SK-N-SH (cell line): ENCODE results near the gene ACOXL. TPM values are rescaled to one million over a fixed set of nuclear protein-coding genes. Genes with fewer than 3 reads are reported as not detected.

Source experiments
- CTCF ChIA-PET: fragments of 300-600, 350-600 bp; formaldehyde crosslinking; extraction: SDS; loops from one replicate; lab custom pipeline; 2021; lab: Yijun Ruan, JAX
- POLR2A ChIA-PET: fragments of 350-600 bp; sonication (Branson Sonifier 250); formaldehyde crosslinking; extraction: SDS; loops from one replicate; lab custom pipeline; 2020; ENCODE audit warnings: antibody characterized with exemption, inconsistent platforms; lab: Yijun Ruan, JAX
- DNase-seq: peaks from one replicate; pipeline ENCODE4 v3.0.0; 2012
- H2AFZ ChIP-seq: fragments of 200-600 bp; sonication (generic); 2 replicates; pipeline ENCODE4 v1.8.1; 2016; ENCODE audit warnings: antibody characterized with exemption, mild to moderate bottlenecking, low read depth
- H3F3A ChIP-seq: fragments of 200-600 bp; sonication (generic); replicated peaks from 2 replicates; pipeline ENCODE3; 2016; ENCODE audit warnings: antibody characterized with exemption, mild to moderate bottlenecking; ENCODE audit not compliant: insufficient read depth
- H3K27ac ChIP-seq, 2 experiments: fragments of 200-500 bp in 1 of 2; fragments of 200-600 bp in 1 of 2; sonication (Bioruptor generic) in 1 of 2; sonication (generic), shearing (Covaris generic) in 1 of 2; 2 replicates each; pipeline versions ENCODE4 v1.5.1 to v1.6.1; 2014 to 2016; ENCODE audit warnings: low read depth in 2 of 2, inconsistent platforms in 1 of 2, low read length in 1 of 2, mild to moderate bottlenecking in 1 of 2, mixed read lengths in 1 of 2
- H3K27me3 ChIP-seq: fragments of 200-600 bp; sonication (generic), shearing (Covaris generic); 2 replicates; pipeline ENCODE4 v1.6.1; 2016; ENCODE audit warnings: mixed run types; ENCODE audit not compliant: insufficient read depth
- H3K36me3 ChIP-seq, 2 experiments: fragments of 200-500 bp in 1 of 2; fragments of 200-600 bp in 1 of 2; sonication (Bioruptor generic) in 1 of 2; sonication (generic) in 1 of 2; replicated peaks in 1 of 2; 2 replicates each; pipeline versions ENCODE3 to v1.5.1; 2014 to 2016; ENCODE audit warnings: low read length in 1 of 2, mild to moderate bottlenecking in 1 of 2; ENCODE audit not compliant: insufficient read depth in 2 of 2, control insufficient read depth in 1 of 2
- H3K4me1 ChIP-seq, 2 experiments: fragments of 200-500 bp in 1 of 2; fragments of 200-600 bp in 1 of 2; sonication (Bioruptor generic) in 1 of 2; sonication (generic), shearing (Covaris generic) in 1 of 2; 2 replicates each; pipeline versions ENCODE4 v1.5.1 to v1.6.1; 2014 to 2016; ENCODE audit warnings: low read depth in 1 of 2, low read length in 1 of 2, mixed run types in 1 of 2; ENCODE audit not compliant: insufficient read depth in 2 of 2, control insufficient read depth in 1 of 2
- H3K4me2 ChIP-seq: fragments of 200-600 bp; sonication (generic), shearing (Covaris generic); 2 replicates; pipeline ENCODE4 v1.6.1; 2017; ENCODE audit warnings: mixed run types
- H3K4me3 ChIP-seq, 2 experiments: fragments of 200-500 bp in 1 of 2; fragments of 200-600 bp in 1 of 2; sonication (Bioruptor generic) in 1 of 2; sonication (generic), shearing (Covaris generic) in 1 of 2; 2 replicates each; pipeline versions ENCODE4 v1.5.1 to v1.8.1; 2014 to 2016; ENCODE audit warnings: low read depth in 2 of 2, inconsistent platforms in 1 of 2, low read length in 1 of 2, mild to moderate bottlenecking in 1 of 2, mixed read lengths in 1 of 2, moderate library complexity in 1 of 2
- H3K79me2 ChIP-seq: fragments of 200-600 bp; sonication (generic); 2 replicates; pipeline ENCODE4 v1.8.1; 2017; ENCODE audit warnings: mild to moderate bottlenecking; ENCODE audit not compliant: insufficient read depth
- H3K9ac ChIP-seq: fragments of 200-600 bp; sonication (generic); 2 replicates; pipeline ENCODE4 v1.6.1; 2017; ENCODE audit warnings: mixed run types
- H3K9me2 ChIP-seq: fragments of 200-600 bp; sonication (generic); 2 replicates; pipeline ENCODE4 v1.6.1; 2017; ENCODE audit warnings: mixed run types
- H3K9me3 ChIP-seq: fragments of 200-600 bp; sonication (generic); 2 replicates; pipeline ENCODE4 v1.6.1; 2017; ENCODE audit warnings: mixed run types, mild to moderate bottlenecking, moderate library complexity
- H4K20me1 ChIP-seq: fragments of 200-600 bp; sonication (generic); 2 replicates; pipeline ENCODE4 v1.6.1; 2017; ENCODE audit warnings: mild to moderate bottlenecking, mixed run types; ENCODE audit not compliant: insufficient read depth
- CHD2 ChIP-seq: fragments of 150-350 bp; IDR thresholded peaks from 2 replicates; pipeline ENCODE4 v1.6.1; 2018; ENCODE audit warnings: low read length; ENCODE audit not compliant: partially characterized antibody
- EZH2phosphoT487 ChIP-seq: fragments of 200-600 bp; sonication (generic); IDR thresholded peaks from 2 replicates; pipeline ENCODE4 v1.6.1; 2017; ENCODE audit warnings: low read depth, mixed run types, mild to moderate bottlenecking, antibody characterized with exemption, moderate library complexity, borderline replicate concordance
- FOXM1 ChIP-seq: IDR thresholded peaks from 2 replicates; pipeline ENCODE4 v1.4.0; 2012; ENCODE audit warnings: low read depth, mild to moderate bottlenecking
- GATA2 ChIP-seq: sonication (generic); formaldehyde crosslinking; IDR thresholded peaks from 2 replicates; pipeline ENCODE4 v1.5.0; 2020; ENCODE audit warnings: mild to moderate bottlenecking, missing genetic modification reagents
- JUND ChIP-seq: IDR thresholded peaks from 2 replicates; pipeline ENCODE4 v1.4.0; 2012
- MAX ChIP-seq: IDR thresholded peaks from 2 replicates; pipeline ENCODE4 v1.4.0; 2012; ENCODE audit warnings: low read depth
- MXI1 ChIP-seq: IDR thresholded peaks from 2 replicates; pipeline ENCODE4 v1.6.1; 2012; ENCODE audit warnings: mild to moderate bottlenecking, low read depth, low read length, improper control_type of control experiment
- NFIC ChIP-seq: IDR thresholded peaks from 2 replicates; pipeline ENCODE4 v1.4.0; 2012; ENCODE audit warnings: borderline replicate concordance
- NRF1 ChIP-seq: IDR thresholded peaks from 2 replicates; pipeline ENCODE4 v1.6.1; 2012; ENCODE audit warnings: low read depth, mild to moderate bottlenecking, low read length
- PBX3 ChIP-seq: IDR thresholded peaks from 2 replicates; pipeline ENCODE4; 2012
- RCOR1 ChIP-seq: fragments of 150-350 bp; IDR thresholded peaks from 2 replicates; pipeline ENCODE4 v1.6.1; 2017; ENCODE audit warnings: antibody characterized with exemption, low read length
- RFX5 ChIP-seq: IDR thresholded peaks from 2 replicates; pipeline ENCODE4 v1.6.1; 2012; ENCODE audit warnings: mild to moderate bottlenecking, improper control_type of control experiment, low read length
- SIN3A ChIP-seq: IDR thresholded peaks from 2 replicates; pipeline ENCODE4 v1.6.1; 2012; ENCODE audit warnings: low read depth, mild to moderate bottlenecking, low read length, moderate library complexity, borderline replicate concordance
- SMC3 ChIP-seq: IDR thresholded peaks from 2 replicates; pipeline ENCODE4 v1.6.1; 2012; ENCODE audit warnings: low read depth, low read length, improper control_type of control experiment
- TAF1 ChIP-seq: IDR thresholded peaks from 2 replicates; pipeline ENCODE4 v1.6.1; 2012; ENCODE audit warnings: low read depth, mild to moderate bottlenecking, low read length, moderate library complexity, borderline replicate concordance
- TEAD4 ChIP-seq: IDR thresholded peaks from 2 replicates; pipeline ENCODE4 v1.4.0; 2012; ENCODE audit warnings: mild to moderate bottlenecking, borderline replicate concordance; ENCODE audit not compliant: insufficient read depth
- YY1 ChIP-seq: IDR thresholded peaks from 2 replicates; pipeline ENCODE4 v1.4.0; 2012; ENCODE audit warnings: low read depth, mild to moderate bottlenecking
- WGBS: methylation state at CpG from one replicate; pipeline ENCODE4 v1.1.6; 2017; ENCODE audit warnings: low lambda C conversion rate; 5-methylcytosine and 5-hydroxymethylcytosine counted together
- polyA plus RNA-seq, 3 experiments: library from polyadenylated mRNA; depleted of rRNA; stranded (reverse); fragments of >200 nt; gene quantifications; 2 replicates each; pipeline ENCODE4 v1.2.3, GENCODE V29; 2012
- TF ChIP-seq, protein P1 (sequence below): IDR thresholded peaks from 2 replicates; pipeline ENCODE4 v1.6.1; 2012; ENCODE audit warnings: mild to moderate bottlenecking, low read depth, low read length, moderate library complexity
- TF ChIP-seq, protein P2 (sequence below): IDR thresholded peaks from 2 replicates; pipeline ENCODE4 v1.4.0; 2012; ENCODE audit warnings: low read depth, borderline replicate concordance

Gene ACOXL
- polyA plus RNA-seq, 1 of the 3 experiments (the other 2 are of a cell fraction): not detected

DNA sequence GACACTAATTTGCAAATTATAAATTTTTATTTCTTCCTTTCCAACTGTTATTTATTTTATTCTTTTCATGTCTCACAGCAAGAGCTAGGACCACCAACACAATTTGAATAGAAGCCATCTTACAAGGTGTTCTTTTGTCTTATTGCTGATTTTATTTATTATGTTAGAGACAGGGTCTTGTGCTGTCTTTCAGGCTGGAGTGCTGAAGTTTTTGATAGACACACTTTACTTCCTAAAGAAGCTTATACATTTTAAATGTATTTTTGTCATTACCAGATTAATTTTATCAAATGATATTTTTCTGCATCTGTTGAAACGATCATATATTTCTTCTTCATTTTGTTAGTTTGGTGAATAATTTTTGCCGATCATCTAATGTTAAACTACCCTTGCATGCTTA lies 258.1 kb downstream of the ACOXL start:
- TF ChIP-seq EZH2phosphoT487: no peak
- no peak for TF ChIP-seq JUND
- no peak for TF ChIP-seq YY1
- TF ChIP-seq MXI1: no peak
- no peak overlapping the region for H2AFZ ChIP-seq
- 53% methylated on average over 2 of the region's 2 CpGs for WGBS
- H3K27me3 ChIP-seq: no peaks in the 10 kb centered on the region
- ChIA-PET CTCF (no interaction called here), POLR2A (no interaction called here)
- H3K27ac ChIP-seq: no peak overlapping the region
- H3K4me1 ChIP-seq: no peaks in the 10 kb centered on the region
- H3K79me2 ChIP-seq: no peaks in the 10 kb centered on the region
- H3F3A ChIP-seq: no peaks in the 10 kb centered on the region
- H3K9ac ChIP-seq: no peak overlapping the region
- H3K4me2 ChIP-seq: no peak overlapping the region
- H3K36me3 ChIP-seq: no peaks in the 10 kb centered on the region
- H3K9me2 ChIP-seq: no peaks in the 10 kb centered on the region
- no peak overlapping the region for H3K4me3 ChIP-seq
- H3K9me3 ChIP-seq: no peaks in the 10 kb centered on the region
- DNase-seq: no peak
- H4K20me1 ChIP-seq: no peaks in the 10 kb centered on the region

- H3K27me3 ChIP-seq: no peaks in the 10 kb centered on the region; the same call in 1 of the 2 replicates
- CTCF ChIA-PET: interaction anchor here (1.0 kb wide), 1 partner anchor 39 kb away, joined by 3 read pairs; no protein-coding TSS in a partner anchor
- no peaks in the 10 kb centered on the region for H3K36me3 ChIP-seq
- no peaks in the 10 kb centered on the region for H3K79me2 ChIP-seq
- H2AFZ ChIP-seq: no peak overlapping the region
- TF ChIP-seq MAX: no peak
- no peak for TF ChIP-seq FOXM1
- TF ChIP-seq, protein P1, sequence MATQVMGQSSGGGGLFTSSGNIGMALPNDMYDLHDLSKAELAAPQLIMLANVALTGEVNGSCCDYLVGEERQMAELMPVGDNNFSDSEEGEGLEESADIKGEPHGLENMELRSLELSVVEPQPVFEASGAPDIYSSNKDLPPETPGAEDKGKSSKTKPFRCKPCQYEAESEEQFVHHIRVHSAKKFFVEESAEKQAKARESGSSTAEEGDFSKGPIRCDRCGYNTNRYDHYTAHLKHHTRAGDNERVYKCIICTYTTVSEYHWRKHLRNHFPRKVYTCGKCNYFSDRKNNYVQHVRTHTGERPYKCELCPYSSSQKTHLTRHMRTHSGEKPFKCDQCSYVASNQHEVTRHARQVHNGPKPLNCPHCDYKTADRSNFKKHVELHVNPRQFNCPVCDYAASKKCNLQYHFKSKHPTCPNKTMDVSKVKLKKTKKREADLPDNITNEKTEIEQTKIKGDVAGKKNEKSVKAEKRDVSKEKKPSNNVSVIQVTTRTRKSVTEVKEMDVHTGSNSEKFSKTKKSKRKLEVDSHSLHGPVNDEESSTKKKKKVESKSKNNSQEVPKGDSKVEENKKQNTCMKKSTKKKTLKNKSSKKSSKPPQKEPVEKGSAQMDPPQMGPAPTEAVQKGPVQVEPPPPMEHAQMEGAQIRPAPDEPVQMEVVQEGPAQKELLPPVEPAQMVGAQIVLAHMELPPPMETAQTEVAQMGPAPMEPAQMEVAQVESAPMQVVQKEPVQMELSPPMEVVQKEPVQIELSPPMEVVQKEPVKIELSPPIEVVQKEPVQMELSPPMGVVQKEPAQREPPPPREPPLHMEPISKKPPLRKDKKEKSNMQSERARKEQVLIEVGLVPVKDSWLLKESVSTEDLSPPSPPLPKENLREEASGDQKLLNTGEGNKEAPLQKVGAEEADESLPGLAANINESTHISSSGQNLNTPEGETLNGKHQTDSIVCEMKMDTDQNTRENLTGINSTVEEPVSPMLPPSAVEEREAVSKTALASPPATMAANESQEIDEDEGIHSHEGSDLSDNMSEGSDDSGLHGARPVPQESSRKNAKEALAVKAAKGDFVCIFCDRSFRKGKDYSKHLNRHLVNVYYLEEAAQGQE: no peak
- TF ChIP-seq MXI1: no peak
- TF ChIP-seq PBX3: no peak
- TF ChIP-seq GATA2: no peak
- TF ChIP-seq RCOR1: no peak
- no peak for TF ChIP-seq RFX5
- no peak for TF ChIP-seq SMC3
- no peak for TF ChIP-seq NRF1
- TF ChIP-seq, protein P2, sequence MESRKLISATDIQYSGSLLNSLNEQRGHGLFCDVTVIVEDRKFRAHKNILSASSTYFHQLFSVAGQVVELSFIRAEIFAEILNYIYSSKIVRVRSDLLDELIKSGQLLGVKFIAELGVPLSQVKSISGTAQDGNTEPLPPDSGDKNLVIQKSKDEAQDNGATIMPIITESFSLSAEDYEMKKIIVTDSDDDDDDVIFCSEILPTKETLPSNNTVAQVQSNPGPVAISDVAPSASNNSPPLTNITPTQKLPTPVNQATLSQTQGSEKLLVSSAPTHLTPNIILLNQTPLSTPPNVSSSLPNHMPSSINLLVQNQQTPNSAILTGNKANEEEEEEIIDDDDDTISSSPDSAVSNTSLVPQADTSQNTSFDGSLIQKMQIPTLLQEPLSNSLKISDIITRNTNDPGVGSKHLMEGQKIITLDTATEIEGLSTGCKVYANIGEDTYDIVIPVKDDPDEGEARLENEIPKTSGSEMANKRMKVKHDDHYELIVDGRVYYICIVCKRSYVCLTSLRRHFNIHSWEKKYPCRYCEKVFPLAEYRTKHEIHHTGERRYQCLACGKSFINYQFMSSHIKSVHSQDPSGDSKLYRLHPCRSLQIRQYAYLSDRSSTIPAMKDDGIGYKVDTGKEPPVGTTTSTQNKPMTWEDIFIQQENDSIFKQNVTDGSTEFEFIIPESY: no peak
- no peak for TF ChIP-seq NFIC
- TF ChIP-seq CHD2: no peak
- no peak for TF ChIP-seq TAF1
- no peak for TF ChIP-seq SIN3A
- TF ChIP-seq TEAD4: no peak
- TF ChIP-seq, all 33 proteins: peak for 0
- Histone ChIP-seq H3K9ac (no peak overlapping the region), H3K4me3 (no peak overlapping the region), H3K27ac (no peak overlapping the region), H4K20me1 (no peaks in the 10 kb centered on the region), H3K9me2 (no peaks in the 10 kb centered on the region), H3K9me3 (no peaks in the 10 kb centered on the region), H3K4me1 (no peaks in the 10 kb centered on the region), H3K4me2 (no peak overlapping the region), H3F3A (no peaks in the 10 kb centered on the region)
- WGBS: 24% methylated on average over 5 of the region's 5 CpGs
- DNase-seq: no peak
- POLR2A ChIA-PET: no interaction called here
These were observed 259.5 kb downstream of the ACOXL start for GRCh38 chr2:110991911-110992310.
